Parathyroid adenoma (tissue), 2 donors: ENCODE results near the gene ADARB2.

Experiments used
- H2AFZ ChIP-seq: fragments of 300-600 bp; sonication (generic); one replicate; pipeline ENCODE4 v1.7.0; 2017; ENCODE audit warnings: antibody characterized with exemption, mild to moderate bottlenecking
- H3K27ac ChIP-seq: fragments of 300-600 bp; sonication (generic); one replicate; pipeline ENCODE4 v1.7.0; 2017
- H3K27me3 ChIP-seq: fragments of 300-600 bp; sonication (generic); one replicate; pipeline ENCODE4 v1.7.0; 2017; ENCODE audit warnings: low read length; ENCODE audit not compliant: control insufficient read depth, insufficient read depth
- H3K36me3 ChIP-seq: fragments of 300-600 bp; sonication (generic); one replicate; pipeline ENCODE4 v1.7.0; 2017; ENCODE audit warnings: low read length; ENCODE audit not compliant: control insufficient read depth, insufficient read depth
- H3K4me1 ChIP-seq: fragments of 300-600 bp; sonication (generic); one replicate; pipeline ENCODE4 v1.7.0; 2017; ENCODE audit warnings: control low read depth
- H3K4me2 ChIP-seq: fragments of 300-600 bp; sonication (generic); one replicate; pipeline ENCODE4 v1.7.0; 2017; ENCODE audit warnings: low read length
- H3K4me3 ChIP-seq: fragments of 300-600 bp; sonication (generic); one replicate; pipeline ENCODE4 v1.7.0; 2017; ENCODE audit warnings: low read depth, low read length
- H3K79me2 ChIP-seq: fragments of 300-600 bp; sonication (generic); one replicate; pipeline ENCODE4 v1.7.0; 2017; ENCODE audit warnings: control low read depth
- H3K9ac ChIP-seq: fragments of 300-600 bp; sonication (generic); one replicate; pipeline ENCODE4 v1.7.0; 2017; ENCODE audit warnings: mild to moderate bottlenecking
- H3K9me3 ChIP-seq: fragments of 300-600 bp; sonication (generic); one replicate; pipeline ENCODE4 v1.7.0; 2017; ENCODE audit warnings: low read length; ENCODE audit not compliant: control insufficient read depth
- CTCF ChIP-seq: fragments of 300-600 bp; sonication (generic); IDR thresholded peaks from one replicate; pipeline ENCODE4 v1.7.0; 2017; ENCODE audit warnings: antibody characterized with exemption, mild to moderate bottlenecking
- donor health status: primary hyperparathyroidism.

Gene ADARB2

DNA sequence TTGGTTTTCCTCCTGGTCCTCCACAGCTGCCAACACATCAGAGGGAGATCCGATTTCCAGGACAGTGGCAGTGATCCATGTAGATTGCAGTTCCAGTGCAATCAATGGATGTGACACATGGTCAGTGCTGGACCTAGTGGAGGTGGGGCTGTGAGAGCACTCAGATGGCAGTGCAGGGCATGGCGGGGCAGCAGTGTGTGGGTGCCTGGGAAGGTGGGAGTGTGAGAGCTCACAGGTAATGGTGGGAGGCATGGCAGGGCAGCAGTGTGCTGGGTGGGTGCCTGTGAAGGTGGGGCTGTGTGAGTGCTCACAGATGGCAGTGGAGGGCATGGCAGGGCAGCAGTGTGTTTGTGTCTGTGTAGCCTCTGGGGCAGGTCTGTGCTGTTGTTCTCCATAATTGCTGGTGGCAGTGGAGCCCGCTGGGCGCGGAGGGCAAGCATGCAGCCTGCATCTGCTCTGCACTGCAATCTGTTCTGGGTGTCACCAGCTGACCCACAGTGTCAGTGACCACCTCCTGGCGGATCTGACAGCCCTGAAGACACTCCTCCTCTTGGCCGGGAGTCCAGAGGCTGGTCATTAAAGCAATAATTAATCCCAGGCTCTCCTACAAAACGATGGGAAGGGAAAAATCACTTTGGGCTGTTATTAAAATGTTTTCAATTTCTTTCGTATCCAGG lies 8.6 kb upstream of the ADARB2 start:
- H3K4me3 ChIP-seq: no peak overlapping the region
- peaks cover 2% of the 10 kb centered on the region for H3K9me3 ChIP-seq
- H3K9ac ChIP-seq: no peak overlapping the region
- no peak for TF ChIP-seq CTCF
- no peak overlapping the region for H3K27ac ChIP-seq
- H3K79me2 ChIP-seq: no peaks in the 10 kb centered on the region
- no peak overlapping the region for H2AFZ ChIP-seq
- H3K4me1 ChIP-seq: peaks cover 5% of the 10 kb centered on the region
- no peaks in the 10 kb centered on the region for H3K36me3 ChIP-seq
- H3K4me2 ChIP-seq: no peak overlapping the region
- H3K27me3 ChIP-seq: no peaks in the 10 kb centered on the region

DNA sequence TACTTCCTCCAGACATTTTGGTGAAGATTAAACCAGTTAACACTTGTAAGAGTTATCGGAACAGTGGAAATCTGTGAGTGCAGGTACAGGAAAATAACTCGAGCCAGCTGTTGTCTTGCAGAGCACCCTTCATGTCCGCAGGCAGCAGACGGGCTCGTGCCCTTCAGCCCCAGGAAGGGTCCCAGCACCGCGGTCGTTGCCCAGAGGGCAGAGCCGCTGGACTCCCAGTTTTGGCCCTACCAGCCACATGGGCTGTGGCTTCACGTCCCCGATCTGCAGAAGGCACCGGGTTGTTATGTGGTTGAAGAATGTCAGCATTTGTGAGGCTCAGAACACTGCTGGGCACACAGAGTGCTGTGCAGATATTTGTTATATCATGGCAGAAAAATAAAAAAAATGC lies 7.2 kb upstream of the ADARB2 start:
- no peak overlapping the region for H2AFZ ChIP-seq
- H3K4me3 ChIP-seq: no peak overlapping the region
- peaks cover 5% of the 10 kb centered on the region for H3K4me1 ChIP-seq
- no peak overlapping the region for H3K9ac ChIP-seq
- no peak overlapping the region for H3K27ac ChIP-seq
- no peak for TF ChIP-seq CTCF
- H3K36me3 ChIP-seq: no peaks in the 10 kb centered on the region
- no peaks in the 10 kb centered on the region for H3K9me3 ChIP-seq
- no peaks in the 10 kb centered on the region for H3K79me2 ChIP-seq
- H3K27me3 ChIP-seq: no peaks in the 10 kb centered on the region
- H3K4me2 ChIP-seq: no peak overlapping the region

DNA sequence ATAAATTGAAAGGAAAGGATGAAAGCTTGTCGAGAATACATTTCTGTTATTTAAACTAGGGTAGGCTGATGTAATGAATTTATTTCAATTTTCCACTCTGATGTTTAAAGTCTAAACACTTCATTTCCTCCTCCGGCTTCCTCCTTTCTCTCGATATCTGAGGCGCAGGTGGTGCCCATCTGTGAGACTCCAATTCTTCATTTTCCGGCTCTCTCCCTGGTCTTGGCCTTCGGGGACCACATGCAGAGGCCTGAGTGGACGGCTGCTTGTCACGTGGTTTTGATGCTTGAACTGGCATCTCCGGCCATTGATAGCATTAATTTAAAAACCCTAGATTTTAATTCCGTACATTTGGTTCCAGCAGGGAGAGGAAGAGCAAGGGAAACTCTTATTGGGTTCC lies 5.8 kb upstream of the ADARB2 start:
- H3K79me2 ChIP-seq: no peaks in the 10 kb centered on the region
- no peak overlapping the region for H3K27ac ChIP-seq
- no peak for TF ChIP-seq CTCF
- H3K4me1 ChIP-seq: peaks cover 5% of the 10 kb centered on the region
- H3K36me3 ChIP-seq: no peaks in the 10 kb centered on the region
- no peak overlapping the region for H2AFZ ChIP-seq
- H3K9me3 ChIP-seq: no peaks in the 10 kb centered on the region
- H3K4me2 ChIP-seq: no peak overlapping the region
- H3K4me3 ChIP-seq: no peak overlapping the region
- no peak overlapping the region for H3K9ac ChIP-seq
- no peaks in the 10 kb centered on the region for H3K27me3 ChIP-seq

DNA sequence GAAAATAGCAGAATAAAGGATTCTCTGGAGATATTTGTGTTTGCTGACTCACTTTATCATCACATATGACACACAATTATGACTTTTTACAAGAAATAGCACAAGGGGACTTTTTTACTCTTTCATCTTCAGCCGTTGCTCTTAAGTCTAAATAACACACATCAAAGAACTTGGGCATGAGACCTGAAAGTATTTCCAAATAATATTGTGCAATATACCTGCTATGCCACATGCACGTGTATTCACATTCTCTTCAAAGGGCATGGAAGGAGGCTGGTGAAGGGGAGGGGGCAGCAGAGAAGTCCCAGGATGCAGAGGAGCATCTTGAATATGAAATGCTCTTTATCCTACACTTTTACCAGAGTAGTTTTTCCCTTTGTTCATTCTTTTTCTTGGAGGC lies 4.1 kb upstream of the ADARB2 start:
- H3K36me3 ChIP-seq: no peaks in the 10 kb centered on the region
- no peaks in the 10 kb centered on the region for H3K9me3 ChIP-seq
- H3K9ac ChIP-seq: no peak overlapping the region
- no peak overlapping the region for H2AFZ ChIP-seq
- H3K4me1 ChIP-seq: peaks cover 5% of the 10 kb centered on the region
- no peak overlapping the region for H3K4me3 ChIP-seq
- TF ChIP-seq CTCF: no peak
- H3K27me3 ChIP-seq: no peaks in the 10 kb centered on the region
- H3K27ac ChIP-seq: no peak overlapping the region
- H3K4me2 ChIP-seq: no peak overlapping the region
- no peaks in the 10 kb centered on the region for H3K79me2 ChIP-seq

DNA sequence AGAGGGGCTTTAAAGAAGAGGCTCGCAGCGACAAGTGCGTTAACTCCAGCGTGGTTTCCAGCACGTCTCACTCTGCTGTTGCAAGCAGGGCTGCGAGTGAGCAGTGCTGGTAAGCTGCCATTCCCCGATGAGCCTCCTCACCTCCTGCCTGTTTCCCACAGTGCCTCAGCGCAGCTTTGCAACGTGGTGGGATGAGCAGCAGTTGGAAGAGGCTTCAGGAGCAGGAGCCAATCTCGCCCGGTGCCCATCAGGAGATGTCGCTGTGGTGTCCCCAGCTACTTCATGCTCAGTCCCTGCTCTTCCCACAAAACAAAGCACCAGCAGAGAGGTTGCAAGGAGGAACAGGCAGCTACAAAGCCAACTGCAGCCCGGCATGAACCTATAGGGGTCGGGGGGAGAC lies 2.4 kb upstream of the ADARB2 start:
- Histone ChIP-seq H3K36me3 (no peaks in the 10 kb centered on the region), H3K9ac (no peak overlapping the region), H3K9me3 (no peaks in the 10 kb centered on the region), H3K27ac (no peak overlapping the region), H3K79me2 (no peaks in the 10 kb centered on the region), H3K27me3 (no peaks in the 10 kb centered on the region), H2AFZ (no peak overlapping the region), H3K4me1 (peaks cover 5% of the 10 kb centered on the region), H3K4me2 (no peak overlapping the region), H3K4me3 (no peak overlapping the region)
- TF ChIP-seq CTCF: no peak
